ENCODE data around the gene ABCB7. TPM values are rescaled to one million over a fixed set of nuclear protein-coding genes. Genes with fewer than 3 reads are reported as not detected.
"Not testable (repeated sequence)": the region's sequence is repeated elsewhere in the genome, so short reads cannot be mapped to it uniquely, and the experiment has no call there.

ABCB7 gene
- total RNA-seq, 1 experiment from 2014 or later = 27.8 TPM

DNA sequence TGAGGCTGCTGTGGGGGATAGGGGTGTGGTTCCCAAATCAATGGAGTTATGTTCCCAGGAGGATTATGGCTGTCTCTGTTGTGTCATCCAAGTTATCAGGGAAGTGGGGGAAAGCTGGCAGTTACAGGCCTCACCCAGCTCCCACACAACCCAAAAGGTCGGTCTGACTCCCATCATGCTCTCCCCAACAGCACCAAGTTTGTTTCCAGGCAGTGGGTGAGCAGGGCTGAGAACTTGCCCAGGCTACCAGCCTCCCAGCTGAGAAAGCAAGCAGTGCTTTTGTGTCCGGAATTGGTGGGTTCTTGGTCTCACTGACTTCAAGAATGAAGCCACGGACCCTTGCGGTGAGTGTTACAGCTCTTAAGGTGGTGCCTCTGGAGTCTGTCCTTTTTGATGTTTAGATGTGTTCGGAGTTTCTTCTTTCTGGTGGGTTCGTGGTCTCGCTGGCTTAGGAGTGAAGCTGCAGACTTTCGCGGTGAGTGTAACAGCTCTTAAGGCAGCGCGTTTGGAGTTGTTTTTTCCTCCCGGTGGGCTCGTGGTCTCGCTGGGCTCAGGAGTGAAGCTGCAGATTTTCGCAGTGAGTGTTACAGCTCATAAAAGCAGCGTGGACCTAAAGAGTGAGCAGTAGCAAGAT, 16.3 kb upstream of the ABCB7 start:
- H3K4me1 ChIP-seq; H3K4me3 Mint-ChIP-seq (ENCODE audit: unreplicated experiment); H3K36me3 Mint-ChIP-seq (ENCODE audit: insufficient read depth, unreplicated experiment); H3K4me1 Mint-ChIP-seq (ENCODE audit: low read depth, unreplicated experiment); DNase-seq; POLR2A ChIA-PET; H3K9me3 ChIP-seq; H3K36me3 ChIP-seq (ENCODE audit: control insufficient read depth, insufficient read depth, low read length); H3K4me3 ChIP-seq (ENCODE audit: low read depth, low read length); CTCF ChIA-PET; intact Hi-C loops (cut with micrococcal nuclease; ENCODE audit: unreplicated experiment); H3K27me3 ChIP-seq (replicated peaks; ENCODE audit: control insufficient read depth, insufficient read depth, low read length); H3K27me3 Mint-ChIP-seq (ENCODE audit: insufficient read depth, unreplicated experiment); H3K27ac Mint-ChIP-seq (ENCODE audit: unreplicated experiment); BruUV-seq (replicated peaks): not testable (repeated sequence)
- H3K9me3 Mint-ChIP-seq (ENCODE audit: unreplicated experiment) = peaks cover 11% of the 10 kb centered on the region

DNA sequence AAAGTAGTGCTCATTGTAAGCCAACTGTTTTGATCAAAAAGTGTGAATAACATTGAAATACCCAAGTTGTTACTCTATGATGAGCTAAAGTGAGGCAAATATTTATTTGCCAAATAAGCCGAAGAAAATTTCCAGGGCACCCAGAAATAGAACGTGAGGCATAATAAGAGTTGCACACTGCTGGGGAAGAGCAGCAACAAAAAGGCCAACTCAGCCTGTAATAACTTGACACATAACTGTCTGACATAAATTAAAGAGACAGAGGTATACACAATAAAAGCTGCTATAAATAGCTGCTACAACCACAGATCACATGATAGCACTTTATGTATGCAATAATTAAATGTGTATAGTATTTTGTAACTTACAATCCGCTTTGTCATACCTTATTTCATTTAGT, 2.0 kb upstream of the ABCB7 start:
- TF ChIP-seq, protein P1, sequence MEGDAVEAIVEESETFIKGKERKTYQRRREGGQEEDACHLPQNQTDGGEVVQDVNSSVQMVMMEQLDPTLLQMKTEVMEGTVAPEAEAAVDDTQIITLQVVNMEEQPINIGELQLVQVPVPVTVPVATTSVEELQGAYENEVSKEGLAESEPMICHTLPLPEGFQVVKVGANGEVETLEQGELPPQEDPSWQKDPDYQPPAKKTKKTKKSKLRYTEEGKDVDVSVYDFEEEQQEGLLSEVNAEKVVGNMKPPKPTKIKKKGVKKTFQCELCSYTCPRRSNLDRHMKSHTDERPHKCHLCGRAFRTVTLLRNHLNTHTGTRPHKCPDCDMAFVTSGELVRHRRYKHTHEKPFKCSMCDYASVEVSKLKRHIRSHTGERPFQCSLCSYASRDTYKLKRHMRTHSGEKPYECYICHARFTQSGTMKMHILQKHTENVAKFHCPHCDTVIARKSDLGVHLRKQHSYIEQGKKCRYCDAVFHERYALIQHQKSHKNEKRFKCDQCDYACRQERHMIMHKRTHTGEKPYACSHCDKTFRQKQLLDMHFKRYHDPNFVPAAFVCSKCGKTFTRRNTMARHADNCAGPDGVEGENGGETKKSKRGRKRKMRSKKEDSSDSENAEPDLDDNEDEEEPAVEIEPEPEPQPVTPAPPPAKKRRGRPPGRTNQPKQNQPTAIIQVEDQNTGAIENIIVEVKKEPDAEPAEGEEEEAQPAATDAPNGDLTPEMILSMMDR (IDR thresholded peaks at IDR 0.05; ENCODE audit: insufficient read depth in 1 of 2, low read depth in 1 of 2, low read length in 1 of 2, severe bottlenecking in 1 of 2, unreplicated experiment in 1 of 2) = no peak
- BruUV-seq (replicated peaks) = no TSS peak
- CTCF ChIA-PET = no interaction called here

DNA sequence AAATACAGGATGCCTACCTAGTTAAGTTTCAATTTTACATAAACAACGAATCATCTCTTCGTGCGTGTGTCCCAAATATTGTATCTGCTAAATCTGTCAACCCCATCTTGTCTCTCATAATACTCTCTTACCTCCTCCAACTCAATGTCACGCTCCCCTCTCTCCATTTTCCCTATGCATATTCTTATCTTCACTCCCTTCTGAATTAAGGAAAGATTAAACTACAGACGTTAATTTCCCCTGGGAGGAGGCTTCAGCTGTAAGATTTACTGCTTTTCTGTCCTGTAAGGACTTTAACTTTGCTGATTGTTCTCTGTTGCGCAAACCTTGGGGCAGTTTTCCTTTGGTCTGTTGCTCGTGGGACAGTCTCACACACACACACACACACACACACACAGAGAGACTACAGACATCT, 455 bp upstream of the ABCB7 start:
- no peaks in the 10 kb centered on the region for H3K4me1 ChIP-seq
- Mint-ChIP-seq H3K4me3 (ENCODE audit: unreplicated experiment) (peak overlapping the region; percentile 99), H3K4me1 (ENCODE audit: low read depth, unreplicated experiment) (peaks cover 13% of the 10 kb centered on the region), H3K36me3 (ENCODE audit: insufficient read depth, unreplicated experiment) (no peaks in the 10 kb centered on the region), H3K27me3 (ENCODE audit: insufficient read depth, unreplicated experiment) (no peaks in the 10 kb centered on the region), H3K9me3 (ENCODE audit: unreplicated experiment) (no peaks in the 10 kb centered on the region), H3K27ac (ENCODE audit: unreplicated experiment) (peak overlapping the region; percentile 99)
- TF ChIP-seq, protein P1 (IDR thresholded peaks at IDR 0.05; ENCODE audit: insufficient read depth in 1 of 2, low read depth in 1 of 2, low read length in 1 of 2, severe bottlenecking in 1 of 2, unreplicated experiment in 1 of 2) = no peak
- H3K9me3 ChIP-seq = no peaks in the 10 kb centered on the region
- CTCF ChIA-PET = no interaction called here
- peak in 1 of 2 experiments; percentile 2 for DNase-seq
- peak overlapping the region; percentile 65 for H3K4me3 ChIP-seq (ENCODE audit: low read depth, low read length)
- intact Hi-C loops (cut with micrococcal nuclease; ENCODE audit: unreplicated experiment) = loop anchor here (10.0 kb wide), 1 partner anchor 118 kb away; the partner anchor contains the start of gene UPRT
- no peaks in the 10 kb centered on the region for H3K27me3 ChIP-seq (replicated peaks; ENCODE audit: control insufficient read depth, insufficient read depth, low read length)
- BruUV-seq (replicated peaks) = TSS peak; percentile 35
- POLR2A ChIA-PET = no interaction called here
- no peaks in the 10 kb centered on the region for H3K36me3 ChIP-seq (ENCODE audit: control insufficient read depth, insufficient read depth, low read length)

More for the DNA sequence above, 2.0 kb upstream of the ABCB7 start:
- H3K4me3 Mint-ChIP-seq (ENCODE audit: unreplicated experiment) = no peak overlapping the region
- no peak overlapping the region for H3K27ac Mint-ChIP-seq (ENCODE audit: unreplicated experiment)
- no peaks in the 10 kb centered on the region for H3K36me3 Mint-ChIP-seq (ENCODE audit: insufficient read depth, unreplicated experiment)
- Histone ChIP-seq H3K27me3 (replicated peaks; ENCODE audit: control insufficient read depth, insufficient read depth, low read length) (no peaks in the 10 kb centered on the region), H3K4me1 (no peaks in the 10 kb centered on the region), H3K9me3 (no peaks in the 10 kb centered on the region), H3K36me3 (ENCODE audit: control insufficient read depth, insufficient read depth, low read length) (no peaks in the 10 kb centered on the region), H3K4me3 (ENCODE audit: low read depth, low read length) (no peak overlapping the region)
- no peaks in the 10 kb centered on the region for H3K9me3 Mint-ChIP-seq (ENCODE audit: unreplicated experiment)
- peaks cover 13% of the 10 kb centered on the region for H3K4me1 Mint-ChIP-seq (ENCODE audit: low read depth, unreplicated experiment)
- H3K27me3 Mint-ChIP-seq (ENCODE audit: insufficient read depth, unreplicated experiment) = no peaks in the 10 kb centered on the region
- intact Hi-C loops (cut with micrococcal nuclease; ENCODE audit: unreplicated experiment) = loop anchor here (10.0 kb wide), 1 partner anchor 117 kb away; the partner anchor contains the start of gene UPRT
- POLR2A ChIA-PET = no interaction called here
- DNase-seq = no peak

Measured in Caco-2 (cell line).